OCI-LY7 (cell line): ENCODE results near the gene ABLIM1.

Source experiments
- EZH2phosphoT487 ChIP-seq: fragments of 200-600 bp; sonication (generic); IDR thresholded peaks from 2 replicates; pipeline ENCODE4 v1.6.1; 2018; ENCODE audit warnings: low read depth, borderline replicate concordance, mild to moderate bottlenecking, mixed run types, antibody characterized with exemption, low read length, moderate library complexity, mixed read lengths
- TF ChIP-seq, protein P1 (sequence below): fragments of 200-600 bp; sonication (generic); conservative IDR thresholded peaks from 2 replicates; pipeline ENCODE4 v1.5.1; 2014; ENCODE audit warnings: mild to moderate bottlenecking, antibody characterized with exemption, low read length, moderate library complexity, mixed read lengths

DNA sequence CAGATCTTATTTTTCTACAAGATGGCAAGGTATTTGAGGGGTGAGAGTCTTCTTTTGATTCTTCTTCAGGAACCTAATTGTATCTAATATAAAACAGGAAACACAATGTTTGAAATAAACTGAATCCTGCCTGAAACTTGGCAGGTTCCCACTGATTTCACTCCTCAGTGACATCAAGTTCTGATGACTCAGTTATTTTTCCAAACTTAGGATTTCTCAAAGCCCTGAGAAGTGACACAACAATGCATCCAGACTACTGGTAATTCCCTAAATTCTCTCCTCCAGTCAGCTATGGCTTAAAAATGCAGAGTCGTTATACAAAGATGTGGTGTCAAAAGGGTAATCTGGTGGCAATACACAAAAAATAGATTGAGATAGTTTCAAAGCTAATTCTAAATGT, 80.9 kb downstream of the ABLIM1 start:
- TF ChIP-seq, protein P1, sequence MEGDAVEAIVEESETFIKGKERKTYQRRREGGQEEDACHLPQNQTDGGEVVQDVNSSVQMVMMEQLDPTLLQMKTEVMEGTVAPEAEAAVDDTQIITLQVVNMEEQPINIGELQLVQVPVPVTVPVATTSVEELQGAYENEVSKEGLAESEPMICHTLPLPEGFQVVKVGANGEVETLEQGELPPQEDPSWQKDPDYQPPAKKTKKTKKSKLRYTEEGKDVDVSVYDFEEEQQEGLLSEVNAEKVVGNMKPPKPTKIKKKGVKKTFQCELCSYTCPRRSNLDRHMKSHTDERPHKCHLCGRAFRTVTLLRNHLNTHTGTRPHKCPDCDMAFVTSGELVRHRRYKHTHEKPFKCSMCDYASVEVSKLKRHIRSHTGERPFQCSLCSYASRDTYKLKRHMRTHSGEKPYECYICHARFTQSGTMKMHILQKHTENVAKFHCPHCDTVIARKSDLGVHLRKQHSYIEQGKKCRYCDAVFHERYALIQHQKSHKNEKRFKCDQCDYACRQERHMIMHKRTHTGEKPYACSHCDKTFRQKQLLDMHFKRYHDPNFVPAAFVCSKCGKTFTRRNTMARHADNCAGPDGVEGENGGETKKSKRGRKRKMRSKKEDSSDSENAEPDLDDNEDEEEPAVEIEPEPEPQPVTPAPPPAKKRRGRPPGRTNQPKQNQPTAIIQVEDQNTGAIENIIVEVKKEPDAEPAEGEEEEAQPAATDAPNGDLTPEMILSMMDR, result no peak
- no peak for TF ChIP-seq EZH2phosphoT487
